Measurements from ENCODE around the gene DCC.

DCC gene

DNA sequence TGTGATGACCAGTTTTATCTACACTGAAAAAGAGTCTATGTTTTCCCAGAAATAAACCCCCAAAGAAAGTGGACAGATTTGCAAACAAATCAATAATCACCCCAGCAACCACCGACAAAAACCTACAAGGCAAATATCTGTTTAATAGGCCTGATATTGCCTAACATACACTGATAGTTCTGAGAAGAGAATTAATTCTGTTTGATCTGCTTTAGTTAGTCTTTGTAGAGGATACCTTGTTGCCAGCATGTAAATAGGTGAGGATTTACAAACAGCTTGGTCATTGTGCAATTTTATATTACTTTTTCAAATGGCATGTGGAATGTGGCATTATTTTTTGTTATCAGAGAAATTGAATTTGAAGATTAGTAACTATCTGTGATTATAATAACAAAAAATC lies 86.5 kb downstream of the DCC start:
- no peak for DNase-seq

DNA sequence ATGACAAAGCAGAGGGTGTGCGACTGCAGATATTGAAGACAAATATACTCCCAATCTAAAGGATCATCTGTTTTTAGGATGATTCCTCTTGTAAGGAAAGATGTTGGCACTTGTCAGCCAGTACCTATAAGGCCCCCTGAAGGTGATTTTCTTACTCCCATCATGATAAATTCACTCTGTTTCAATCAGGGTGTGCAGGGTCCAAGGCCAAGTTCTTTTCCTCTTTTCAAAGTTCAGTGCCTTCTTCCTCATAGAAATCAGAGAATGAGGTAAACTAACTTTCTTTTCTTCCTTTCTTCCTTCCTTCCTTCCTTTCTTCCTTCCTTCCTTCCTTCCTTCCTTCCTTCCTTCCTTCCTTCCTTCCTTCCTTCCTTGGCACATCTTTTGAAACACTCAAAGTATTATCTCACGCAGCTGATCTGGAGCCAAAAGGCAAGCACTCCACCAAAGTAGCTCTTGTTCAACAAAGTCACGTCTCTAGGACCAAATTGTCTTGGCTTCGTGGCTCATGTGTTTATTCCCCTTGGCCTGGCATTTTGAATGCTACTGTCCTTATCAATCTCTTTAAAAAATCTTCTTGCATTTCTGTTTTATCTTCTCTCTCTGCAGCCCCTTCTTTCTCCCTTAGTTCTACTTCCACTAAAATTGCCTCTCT lies 87.7 kb downstream of the DCC start:
- DNase-seq, result no peak

DNA sequence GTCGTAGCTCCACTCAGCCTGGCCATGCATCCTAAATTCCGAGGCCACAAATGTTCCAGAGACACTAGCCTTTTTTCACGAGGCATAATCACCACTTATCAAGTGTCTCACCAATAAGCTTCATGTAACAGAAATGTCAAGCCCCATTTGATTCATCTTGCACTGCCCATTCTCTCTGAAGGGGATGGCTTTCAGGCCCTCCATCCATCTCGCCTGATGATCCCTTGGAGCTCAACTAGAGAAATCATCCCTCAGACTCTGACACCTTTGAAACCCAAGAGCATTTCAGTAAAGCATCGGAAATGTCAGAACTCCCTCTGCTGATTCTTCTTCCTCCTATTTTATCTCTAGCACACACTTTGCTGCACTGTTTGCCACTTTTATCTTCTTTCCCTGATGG lies 91.7 kb downstream of the DCC start:
- DNase-seq, result no peak

DNA sequence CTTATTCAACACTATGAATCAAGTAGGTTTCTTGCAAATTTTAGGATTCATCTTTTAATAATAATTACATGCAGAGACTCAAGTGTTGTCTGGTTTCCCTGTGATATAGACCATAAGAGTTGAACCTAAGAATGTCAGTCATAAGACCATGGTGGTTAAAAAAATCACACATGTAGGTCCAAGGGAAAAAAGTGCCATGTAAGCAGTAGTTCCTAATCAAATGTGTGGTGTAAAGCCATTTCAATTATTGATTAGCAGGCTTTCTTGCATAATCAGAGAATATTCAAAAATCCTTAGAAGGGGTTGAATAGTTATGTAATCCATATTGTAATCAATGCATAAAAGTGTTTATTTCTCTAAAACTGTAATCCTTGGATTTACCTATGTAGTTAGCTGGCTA lies 93.8 kb downstream of the DCC start:
- DNase-seq, result no peak

DNA sequence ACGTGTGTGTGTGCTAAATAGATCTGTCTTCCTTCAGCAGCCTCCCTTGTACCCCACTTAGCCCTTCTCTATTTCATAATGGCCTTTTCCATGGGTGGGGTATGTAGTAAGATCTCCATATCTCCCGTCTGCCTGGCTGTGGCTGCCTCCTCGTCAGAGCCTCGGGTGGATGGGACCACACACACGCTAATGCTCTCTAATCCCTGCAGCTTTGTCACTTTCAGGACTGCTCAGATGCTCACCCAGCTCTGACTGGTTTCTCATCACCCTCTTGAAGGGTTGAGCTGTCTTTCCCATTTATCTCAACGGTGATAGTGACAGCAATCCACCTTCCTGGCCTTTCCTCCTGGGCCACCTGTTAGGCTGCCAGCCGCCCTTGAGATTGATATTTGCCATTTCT lies 95.3 kb downstream of the DCC start:
- DNase-seq, result no peak

DNA sequence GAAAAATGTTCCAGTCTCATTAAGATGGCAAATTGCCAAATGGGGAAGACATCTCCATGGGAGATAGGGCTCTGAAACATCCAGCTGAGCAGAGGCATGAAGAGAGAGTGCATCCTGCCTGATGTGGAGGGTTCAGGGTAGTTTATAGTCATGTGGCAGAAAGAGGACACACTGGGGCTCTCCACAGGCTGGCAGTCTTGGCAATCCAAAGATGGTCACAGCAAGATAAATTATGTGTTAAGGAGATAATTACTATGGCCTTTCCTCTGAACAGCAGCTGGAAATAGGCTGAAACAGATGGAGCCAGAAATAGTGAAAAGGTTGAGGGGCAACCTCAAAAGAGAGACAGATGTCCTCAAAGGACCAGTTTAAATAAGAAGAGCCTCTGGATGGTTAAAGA lies 97.2 kb downstream of the DCC start:
- DNase-seq, result no peak

DNA sequence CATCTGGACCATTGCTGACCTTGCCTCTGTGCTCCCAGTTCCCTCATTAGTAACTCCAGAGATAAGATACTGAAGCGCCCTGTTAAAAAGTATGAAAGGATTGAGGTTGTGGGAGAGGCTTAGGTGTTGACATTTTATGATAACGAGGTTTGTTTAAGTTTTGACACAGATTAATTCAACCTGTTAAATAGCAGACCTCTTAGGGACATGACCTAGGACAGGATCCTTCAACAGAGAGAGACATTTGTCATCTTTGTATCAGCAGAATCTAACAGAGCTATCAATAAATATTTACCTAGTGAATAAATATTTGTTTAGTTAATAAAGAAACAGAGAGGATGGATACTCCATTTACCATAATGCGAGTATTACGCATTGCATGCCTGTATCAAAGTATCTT lies 99.5 kb downstream of the DCC start:
- no peak for DNase-seq

DNA sequence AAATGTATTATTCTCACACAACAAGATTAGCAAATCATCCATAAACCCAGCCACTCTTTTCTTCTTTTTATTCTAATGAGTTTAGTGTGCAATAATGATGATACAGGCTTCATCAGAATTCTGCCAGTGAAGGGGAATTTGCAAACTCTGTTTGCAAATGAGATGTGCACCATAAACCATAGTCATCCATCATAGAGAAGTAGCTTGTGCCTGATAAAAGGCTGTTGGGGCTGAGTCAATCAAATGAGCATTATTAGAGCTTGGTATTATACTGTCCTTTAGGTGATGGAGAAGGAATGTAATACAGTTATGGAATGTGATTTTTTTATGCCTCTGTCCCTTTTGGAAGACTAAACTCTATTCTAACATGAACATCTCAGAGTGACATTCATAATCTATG lies 101.8 kb downstream of the DCC start:
- no peak for DNase-seq

DNA sequence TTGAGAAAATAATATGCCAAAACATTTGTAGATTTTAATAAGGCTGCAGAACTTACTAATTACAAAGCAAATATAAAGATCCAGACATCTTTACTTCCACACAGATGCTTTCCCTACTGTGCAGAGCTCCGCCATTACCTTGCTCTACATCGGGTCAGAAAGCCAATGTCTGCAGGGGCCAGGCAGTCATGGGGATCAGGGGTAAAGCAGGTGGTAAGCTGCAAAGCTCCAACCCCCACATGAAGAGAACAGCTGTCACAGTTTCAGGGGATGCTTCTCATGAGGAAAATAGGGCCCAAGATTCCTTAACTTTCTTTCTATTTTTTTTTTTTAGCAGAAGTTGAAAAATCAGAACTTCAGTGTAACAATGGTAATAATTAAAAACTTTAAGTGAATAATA lies 102.7 kb downstream of the DCC start:
- no peak for DNase-seq

DNA sequence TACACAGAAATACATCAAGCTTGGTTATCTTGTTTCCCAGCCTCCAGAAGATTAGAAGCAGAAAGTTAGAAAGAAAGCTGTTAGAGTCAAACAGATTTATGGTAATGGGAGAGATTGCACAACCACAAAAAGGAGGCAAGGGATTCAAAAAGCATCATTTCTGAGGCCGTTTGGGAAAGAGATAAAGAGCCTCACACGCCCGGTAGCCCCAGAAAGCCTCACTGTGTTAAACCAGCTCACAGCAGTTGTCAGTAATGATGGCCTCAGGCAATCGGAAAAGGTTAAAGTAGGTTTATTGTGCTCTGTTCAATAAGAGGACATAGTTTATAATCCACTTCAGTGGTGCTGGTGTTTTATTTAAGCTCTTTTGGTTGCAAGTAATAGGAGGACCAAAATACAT lies 111.3 kb downstream of the DCC start:
- no peak for DNase-seq

DNA sequence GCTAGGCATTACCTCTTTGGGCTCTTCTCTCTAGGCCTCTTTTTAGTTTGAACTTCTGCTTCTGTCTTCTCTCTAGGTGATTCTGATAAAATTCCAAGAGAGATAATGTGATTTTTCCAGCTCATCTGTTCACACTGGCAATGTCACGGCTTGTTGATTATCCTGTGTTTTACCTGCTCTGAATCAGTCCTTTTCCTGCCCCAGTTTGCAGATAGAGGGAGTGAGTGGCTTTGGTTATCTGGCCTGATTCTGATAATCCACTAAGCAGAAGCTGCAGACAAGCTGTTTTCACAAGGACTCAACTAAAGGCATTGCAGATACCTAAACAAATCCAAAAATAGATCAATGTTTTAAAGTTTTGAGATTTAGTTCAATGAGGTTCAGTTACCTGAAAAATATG lies 111.9 kb downstream of the DCC start:
- no peak for DNase-seq

DNA sequence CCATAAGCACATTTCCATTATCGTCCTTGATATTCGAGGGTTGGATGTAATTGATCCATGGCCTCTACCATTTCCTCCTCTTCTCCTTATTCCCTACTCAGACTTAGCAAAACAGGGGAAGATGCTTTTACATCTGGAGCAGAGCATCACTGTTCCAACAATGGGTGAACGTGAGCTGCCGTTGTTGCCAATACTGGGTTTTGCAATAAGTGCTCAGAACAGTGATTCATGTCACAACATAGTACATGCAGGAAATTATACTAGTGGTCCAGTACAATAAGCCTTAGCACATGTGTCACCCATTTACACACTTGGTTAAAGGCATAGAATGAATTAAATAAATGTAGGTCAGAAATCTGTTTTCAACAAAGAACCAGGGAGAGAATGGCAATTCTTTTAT lies 112.4 kb downstream of the DCC start:
- no peak for DNase-seq

DNA sequence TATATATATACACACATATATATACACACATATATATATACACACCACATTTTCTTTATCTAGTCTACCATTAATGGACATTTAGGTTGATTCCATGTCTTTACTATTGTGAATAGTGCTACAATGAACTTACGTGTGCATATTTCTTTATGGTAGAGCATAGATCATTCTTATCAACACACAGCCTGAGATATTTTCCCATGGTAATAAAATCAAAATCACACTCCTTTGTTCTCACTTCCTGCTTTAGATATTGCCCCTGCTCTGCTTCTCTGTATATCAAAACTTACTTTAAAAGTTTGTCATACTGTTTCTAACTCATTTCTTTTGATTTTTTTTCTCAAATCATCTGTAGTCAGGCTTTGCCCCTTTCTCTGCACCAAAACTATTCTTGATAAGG lies 119.9 kb downstream of the DCC start:
- no peak for DNase-seq

DNA sequence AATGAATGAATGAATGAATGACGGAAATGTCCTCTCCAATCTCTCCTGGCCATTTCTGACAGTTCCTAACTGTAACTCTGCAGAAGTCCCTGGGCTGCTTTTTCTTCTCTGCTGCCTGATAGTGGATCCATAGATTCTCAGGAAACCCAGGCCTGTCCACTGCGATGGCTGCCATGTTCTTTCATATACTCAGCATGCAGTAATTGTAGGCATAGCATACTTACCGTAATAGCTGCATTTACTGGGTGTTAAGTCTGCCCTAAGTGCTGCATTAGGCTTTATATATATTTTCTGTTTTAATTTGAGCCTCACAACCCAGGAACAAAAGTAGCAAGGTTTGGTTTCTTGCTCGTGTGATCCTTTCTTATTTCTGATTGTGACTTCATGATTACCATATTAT lies 122.9 kb downstream of the DCC start:
- no peak for DNase-seq

DNA sequence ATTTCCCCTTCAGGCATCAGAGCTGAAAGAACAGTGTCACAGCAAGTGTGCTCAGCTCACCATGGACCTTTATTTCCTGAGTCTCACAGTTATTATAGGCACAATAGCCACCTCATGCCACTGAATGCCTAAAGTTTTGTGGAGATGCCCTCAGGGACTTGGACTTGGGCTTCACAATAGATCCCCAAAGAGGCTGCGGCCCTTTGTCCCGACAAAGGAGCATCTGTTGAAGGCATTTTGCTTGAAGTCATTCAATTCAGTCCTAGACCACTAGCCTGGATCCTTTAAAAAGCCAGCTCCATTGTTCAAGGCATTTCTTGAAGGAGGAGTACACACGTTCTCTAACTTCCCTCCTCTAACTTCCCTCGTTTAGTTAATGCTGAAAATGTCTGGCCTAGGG lies 125.4 kb downstream of the DCC start:
- no peak for DNase-seq

DNA sequence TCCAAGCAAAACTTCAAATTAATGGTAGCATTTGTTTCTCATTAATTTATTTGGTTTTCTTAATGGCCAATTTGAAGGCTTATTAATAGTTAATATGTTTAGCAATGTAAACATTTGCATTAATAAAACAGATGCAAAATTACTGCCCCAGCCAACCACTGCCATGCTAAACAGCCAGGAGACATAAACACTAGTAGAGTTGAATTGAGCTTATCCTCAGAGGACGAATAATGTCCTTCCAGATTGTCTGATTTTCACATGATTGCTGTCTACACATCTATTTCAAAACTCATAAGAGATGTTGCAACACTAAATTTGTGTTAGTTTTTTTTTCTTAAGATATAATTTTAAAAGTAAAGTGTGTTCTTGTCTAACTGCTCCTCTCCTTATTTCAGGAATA lies 128.5 kb downstream of the DCC start:
- DNase-seq, result no peak

DNA sequence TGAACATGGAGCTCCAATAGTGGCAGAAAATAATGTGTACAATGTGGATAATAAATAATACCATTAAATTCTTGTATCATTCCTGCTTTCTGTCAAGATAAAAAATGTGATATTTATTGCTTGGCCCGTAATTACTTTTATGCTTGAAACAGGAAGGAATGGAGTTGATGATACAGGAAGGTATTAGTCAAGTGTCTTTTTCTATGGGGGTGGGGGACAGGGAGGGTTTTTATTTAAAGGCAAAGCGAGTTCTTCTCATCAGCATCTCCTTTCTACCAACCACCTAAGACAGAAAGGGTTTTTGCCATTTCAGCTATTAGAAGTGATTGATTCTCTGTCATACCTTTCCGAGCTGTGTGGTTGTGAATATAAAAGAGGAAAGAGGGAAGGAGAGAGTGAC lies 135.3 kb downstream of the DCC start:
- DNase-seq, result no peak

DNA sequence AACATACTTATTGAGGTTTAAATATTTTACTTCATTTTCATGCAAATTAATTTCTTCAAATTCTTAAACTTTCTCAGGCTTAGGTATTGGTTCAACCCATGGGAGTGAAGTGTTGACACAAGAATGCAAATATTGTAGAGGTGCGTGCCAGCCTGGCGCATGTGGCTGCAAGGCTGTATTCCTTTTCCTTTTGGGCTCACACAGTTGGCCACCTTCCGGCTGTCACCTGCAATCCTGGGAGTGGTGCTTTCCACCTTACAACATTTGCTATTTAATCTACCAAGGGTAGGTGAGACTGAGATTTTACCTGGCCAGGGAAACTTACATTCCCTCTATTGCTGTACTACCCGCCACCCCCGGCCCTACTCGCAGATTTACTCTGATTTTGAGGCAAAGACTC lies 141.1 kb downstream of the DCC start:
- DNase-seq, result peak in 1 of 2 experiments; percentile 39

DNA sequence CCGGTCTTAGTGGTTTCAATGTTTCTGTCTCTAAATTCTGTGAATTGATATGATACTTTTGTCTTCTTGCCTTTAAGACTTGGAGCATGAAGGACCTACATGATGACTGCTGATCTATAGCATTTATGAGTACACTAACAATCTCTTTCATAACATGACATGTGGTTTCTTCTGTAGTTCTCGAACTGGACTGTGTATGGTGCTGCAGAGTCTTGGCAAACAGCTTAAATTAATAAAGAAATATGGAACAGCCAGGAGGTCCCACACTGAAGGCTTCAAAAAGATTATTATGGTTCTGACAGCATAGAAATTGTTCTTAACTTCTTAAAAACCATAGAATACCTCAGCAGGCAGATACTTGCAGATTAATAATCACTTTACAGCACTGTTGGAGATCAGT lies 145.0 kb downstream of the DCC start:
- no peak for DNase-seq

DNA sequence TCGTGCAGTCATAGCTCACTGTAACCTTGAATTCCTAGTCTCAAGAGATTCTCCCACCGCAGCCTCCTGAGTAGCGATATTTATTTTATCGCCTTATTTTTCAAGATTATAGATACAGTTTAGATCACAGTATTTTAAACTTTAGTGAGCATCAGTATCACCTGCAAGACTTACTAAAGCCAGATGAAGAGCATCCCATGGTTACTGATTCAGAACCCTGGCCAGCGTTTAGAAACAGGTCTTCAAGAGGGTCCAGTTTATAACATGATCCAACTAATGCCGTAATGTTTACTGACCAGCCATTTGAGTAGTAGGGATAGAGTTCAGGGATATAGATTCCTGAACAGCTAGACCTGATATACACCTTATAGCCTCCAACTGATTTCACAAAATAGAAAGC lies 146.1 kb downstream of the DCC start:
- DNase-seq, result no peak

DNA sequence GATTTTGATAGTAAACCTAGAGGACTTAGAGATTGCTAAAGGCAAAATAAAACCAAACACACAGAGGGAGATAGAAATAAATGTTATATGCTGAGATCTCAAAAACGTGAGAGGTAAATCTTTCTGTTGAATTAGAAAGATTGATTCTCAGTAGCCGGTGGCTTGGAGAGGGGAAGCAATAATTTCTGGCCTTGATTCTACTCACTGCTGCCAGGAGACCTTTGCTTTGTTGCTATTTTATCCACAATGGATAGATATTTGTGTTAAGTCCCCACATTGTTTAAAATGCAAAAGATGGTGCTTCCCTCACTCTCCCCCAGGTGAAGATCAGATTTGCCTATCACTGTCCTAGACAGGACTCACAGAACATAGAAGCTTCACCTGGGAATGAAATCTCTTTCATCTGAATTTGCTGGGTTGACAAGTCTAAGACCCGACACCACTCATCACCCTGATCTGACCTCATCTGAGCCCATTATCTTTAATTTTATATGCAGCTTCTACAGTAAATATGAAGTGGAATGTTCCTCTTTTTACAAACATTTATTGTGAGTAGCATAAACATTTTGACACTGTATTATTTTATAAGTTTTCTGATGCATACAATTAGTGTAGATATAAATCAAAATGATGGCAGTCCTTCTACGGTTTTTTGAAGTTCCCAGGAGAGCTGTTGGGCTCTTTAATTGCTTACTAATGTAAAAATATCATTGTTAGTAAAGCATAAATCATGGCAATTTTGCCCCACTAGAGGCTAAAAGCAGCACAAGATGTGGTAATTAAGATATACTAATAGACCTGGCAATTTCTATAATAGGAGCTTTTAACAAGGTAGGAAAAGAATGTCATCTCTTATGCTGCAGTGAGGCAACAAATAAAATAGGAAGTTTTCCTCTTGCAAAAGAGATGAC lies 149.7 kb downstream of the DCC start:
- no peak for DNase-seq

DNA sequence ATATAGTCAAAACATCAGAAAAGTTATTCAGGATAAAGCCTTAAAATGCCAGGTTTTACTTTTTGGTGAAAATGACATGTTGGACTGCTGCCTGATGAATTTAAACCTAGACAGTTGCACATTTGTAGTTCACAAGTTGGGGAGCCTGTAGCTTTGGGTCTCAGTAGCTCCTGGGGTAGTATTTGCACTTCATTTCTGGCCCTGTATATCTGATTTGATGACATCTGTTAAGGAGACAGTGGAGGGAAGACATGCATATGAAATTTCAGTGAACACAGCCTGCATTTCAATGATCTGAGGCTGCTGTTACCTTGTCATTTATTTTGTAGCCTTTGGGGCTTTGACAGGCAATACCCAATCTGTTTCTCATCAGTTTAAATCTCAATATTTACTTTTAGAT lies 156.4 kb downstream of the DCC start:
- no peak for DNase-seq

DNA sequence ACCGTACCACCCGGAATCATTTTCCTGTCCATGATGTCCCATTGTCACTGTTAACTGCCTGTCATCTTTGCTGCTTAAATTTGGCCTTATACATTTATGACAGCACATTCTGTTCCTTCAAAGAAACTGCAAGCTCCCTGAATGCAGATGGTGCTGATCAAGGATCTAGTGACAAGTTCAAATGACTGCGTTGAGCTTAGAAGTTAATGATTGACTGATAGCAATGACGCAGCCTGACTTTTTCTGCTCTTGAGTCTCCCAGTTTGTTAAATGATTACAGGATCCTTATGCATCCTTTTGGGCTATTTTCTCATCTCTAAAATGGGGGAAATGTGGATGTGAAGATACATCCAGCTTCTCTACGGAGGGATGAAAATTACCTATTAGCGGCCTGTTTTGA lies 159.0 kb downstream of the DCC start:
- DNase-seq, result no peak

DNA sequence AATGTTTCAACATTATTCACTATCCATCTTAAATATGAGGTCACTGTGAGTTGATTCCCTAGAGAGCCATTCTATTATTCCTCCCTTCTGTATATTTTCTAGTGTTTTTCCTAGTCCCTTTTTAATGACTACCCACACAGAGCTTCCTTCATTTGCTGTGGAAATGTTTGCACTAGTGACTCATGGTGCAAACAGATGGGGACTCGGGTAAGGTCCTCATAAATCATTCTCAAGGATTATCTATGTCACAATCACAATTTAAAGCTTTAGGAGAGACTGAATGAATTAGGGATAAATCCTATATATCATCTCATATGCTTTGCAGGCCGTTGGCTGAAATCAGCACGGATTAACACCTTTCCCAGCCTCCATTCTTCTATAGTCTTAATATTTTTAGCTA lies 159.6 kb downstream of the DCC start:
- DNase-seq, result peak; percentile 93

DNA sequence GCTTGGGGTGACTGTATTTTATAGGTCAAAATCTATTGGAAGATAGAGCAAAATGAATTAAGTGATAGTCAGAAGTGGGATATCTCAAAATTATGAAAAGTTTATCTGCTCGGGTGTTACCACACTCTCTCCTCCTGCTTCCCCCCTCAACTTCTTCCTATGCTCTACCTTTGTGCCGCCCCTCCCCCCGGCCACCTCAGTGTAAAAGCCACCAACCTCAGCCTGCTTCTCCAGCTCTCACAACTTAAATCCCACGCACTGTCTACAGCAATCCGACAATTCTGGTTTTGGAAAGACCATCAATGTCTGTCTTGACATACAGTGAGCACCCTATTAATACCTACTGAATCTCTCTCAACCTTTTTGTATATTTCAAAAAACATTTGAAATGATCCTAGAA lies 164.6 kb downstream of the DCC start:
- no peak for DNase-seq
